ENCODE results near the gene ITGB6.
A peak's percentile ranks its signal among the peaks of the same experiment; 100 is the strongest.
"Not testable (repeated sequence)": the region's sequence is repeated elsewhere in the genome, so short reads cannot be mapped to it uniquely, and the experiment has no call there.

The ITGB6 gene

DNA sequence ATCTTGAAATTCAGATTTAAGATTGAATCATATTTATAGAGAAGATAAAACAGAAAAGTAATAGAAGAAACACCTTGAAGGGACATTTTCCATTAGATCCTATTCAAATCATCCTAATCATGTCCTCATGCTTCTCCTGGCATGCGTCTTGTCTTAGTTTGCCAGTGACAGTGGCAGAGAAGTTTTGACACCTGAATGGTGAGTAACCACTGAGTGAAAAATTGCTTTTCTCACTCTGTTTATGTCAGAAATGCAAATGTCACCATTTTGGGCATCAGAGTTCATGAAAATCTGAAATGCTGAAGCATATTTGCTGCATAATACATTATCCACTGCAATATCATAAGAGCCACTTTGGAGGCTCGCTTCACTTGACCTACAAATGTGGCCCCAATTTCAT lies 74.7 kb downstream of the ITGB6 start:
- H2AFZ ChIP-seq (ENCODE audit: low read depth, low read length): no peak overlapping the region
- H3K14ac ChIP-seq (ENCODE audit: low read length in 2 of 2): no peak overlapping the region
- DNase-seq: no peak

GRCh38 chr2:160124571-160124970 lies 75.5 kb downstream of the ITGB6 start:
- Histone ChIP-seq H4K91ac (ENCODE audit: low read length) (no peak overlapping the region), H3K23ac (ENCODE audit: low read length in 2 of 2) (no peak overlapping the region), H3K4me1 (ENCODE audit: control insufficient read depth, insufficient read depth, low read depth, low read length) (no peaks in the 10 kb centered on the region), H3K4me3 (ENCODE audit: insufficient read depth in 1 of 2, low read depth in 1 of 2, low read length in 2 of 2) (no peak overlapping the region), H3K79me1 (replicated peaks; ENCODE audit: low read length, poor library complexity, severe bottlenecking) (no peaks in the 10 kb centered on the region), H3K27me3 (ENCODE audit: control insufficient read depth in 1 of 2, insufficient read depth in 1 of 2, low read length in 2 of 2) (no peaks in the 10 kb centered on the region), H3K4me2 (ENCODE audit: low read length, poor library complexity, severe bottlenecking) (no peak overlapping the region), H2BK15ac (ENCODE audit: low read depth, poor library complexity, severe bottlenecking) (no peak overlapping the region), H2BK120ac (ENCODE audit: low read depth, low read length) (no peak overlapping the region), H3K36me3 (ENCODE audit: control insufficient read depth in 1 of 2, insufficient read depth in 2 of 2, low read depth in 1 of 2, low read length in 2 of 2) (no peaks in the 10 kb centered on the region), H2BK12ac (ENCODE audit: low read length in 2 of 2) (no peak overlapping the region), H3K4ac (ENCODE audit: low read depth in 1 of 2, low read length in 2 of 2) (no peak overlapping the region), H3K9ac (ENCODE audit: low read length) (no peak overlapping the region), H3K9me3 (ENCODE audit: control insufficient read depth, low read length) (no peaks in the 10 kb centered on the region), H2AFZ (ENCODE audit: low read depth, low read length) (no peak overlapping the region), H3K14ac (ENCODE audit: low read length in 2 of 2) (no peak overlapping the region), H2BK5ac (ENCODE audit: low read depth, low read length, poor library complexity, severe bottlenecking) (no peak overlapping the region), H4K8ac (ENCODE audit: low read length) (no peak overlapping the region), H3K27ac (ENCODE audit: low read length, poor library complexity, severe bottlenecking) (no peak overlapping the region), H3K18ac (ENCODE audit: low read depth in 1 of 2, low read length in 2 of 2) (no peak overlapping the region), H2AK5ac (ENCODE audit: low read length, severe bottlenecking) (no peak overlapping the region)
- peak; percentile 22 for DNase-seq
- 81% methylated on average over 1 of the region's 1 CpG for WGBS

More for the DNA sequence above, 74.7 kb downstream of the ITGB6 start:
- Histone ChIP-seq H2BK120ac (ENCODE audit: low read depth, low read length) (no peak overlapping the region), H3K79me1 (replicated peaks; ENCODE audit: low read length, poor library complexity, severe bottlenecking) (no peaks in the 10 kb centered on the region), H4K91ac (ENCODE audit: low read length) (no peak overlapping the region), H3K27me3 (ENCODE audit: control insufficient read depth in 1 of 2, insufficient read depth in 1 of 2, low read length in 2 of 2) (no peaks in the 10 kb centered on the region), H3K4me2 (ENCODE audit: low read length, poor library complexity, severe bottlenecking) (no peak overlapping the region), H4K8ac (ENCODE audit: low read length) (no peak overlapping the region), H3K9ac (ENCODE audit: low read length) (no peak overlapping the region), H2BK5ac (ENCODE audit: low read depth, low read length, poor library complexity, severe bottlenecking) (no peak overlapping the region), H2BK12ac (ENCODE audit: low read length in 2 of 2) (no peak overlapping the region), H2AK5ac (ENCODE audit: low read length, severe bottlenecking) (no peak overlapping the region), H3K23ac (ENCODE audit: low read length in 2 of 2) (no peak overlapping the region), H3K4me3 (ENCODE audit: insufficient read depth in 1 of 2, low read depth in 1 of 2, low read length in 2 of 2) (no peak overlapping the region), H3K27ac (ENCODE audit: low read length, poor library complexity, severe bottlenecking) (no peak overlapping the region), H3K4ac (ENCODE audit: low read depth in 1 of 2, low read length in 2 of 2) (no peak overlapping the region), H2BK15ac (ENCODE audit: low read depth, poor library complexity, severe bottlenecking) (no peak overlapping the region), H3K36me3 (ENCODE audit: control insufficient read depth in 1 of 2, insufficient read depth in 2 of 2, low read depth in 1 of 2, low read length in 2 of 2) (no peaks in the 10 kb centered on the region), H3K18ac (ENCODE audit: low read depth in 1 of 2, low read length in 2 of 2) (no peak overlapping the region), H3K4me1 (ENCODE audit: control insufficient read depth, insufficient read depth, low read depth, low read length) (no peaks in the 10 kb centered on the region), H3K9me3 (ENCODE audit: control insufficient read depth, low read length) (no peaks in the 10 kb centered on the region)
- WGBS: 89% methylated on average over 1 of the region's 2 CpGs

- H3K4me1 ChIP-seq (ENCODE audit: control insufficient read depth, insufficient read depth, low read depth, low read length); H3K23ac ChIP-seq (ENCODE audit: low read length in 2 of 2); H3K9me3 ChIP-seq (ENCODE audit: control insufficient read depth, low read length); H3K14ac ChIP-seq (ENCODE audit: low read length in 2 of 2); H3K4ac ChIP-seq (ENCODE audit: low read depth in 1 of 2, low read length in 2 of 2); H2BK12ac ChIP-seq (ENCODE audit: low read length in 2 of 2); H2AFZ ChIP-seq (ENCODE audit: low read depth, low read length); DNase-seq; H2BK5ac ChIP-seq (ENCODE audit: low read depth, low read length, poor library complexity, severe bottlenecking); H3K4me3 ChIP-seq (ENCODE audit: insufficient read depth in 1 of 2, low read depth in 1 of 2, low read length in 2 of 2); H2BK15ac ChIP-seq (ENCODE audit: low read depth, poor library complexity, severe bottlenecking); H3K9ac ChIP-seq (ENCODE audit: low read length); H4K8ac ChIP-seq (ENCODE audit: low read length); H3K4me2 ChIP-seq (ENCODE audit: low read length, poor library complexity, severe bottlenecking); H3K18ac ChIP-seq (ENCODE audit: low read depth in 1 of 2, low read length in 2 of 2); H2AK5ac ChIP-seq (ENCODE audit: low read length, severe bottlenecking); H3K27me3 ChIP-seq (ENCODE audit: control insufficient read depth in 1 of 2, insufficient read depth in 1 of 2, low read length in 2 of 2); H3K27ac ChIP-seq (ENCODE audit: low read length, poor library complexity, severe bottlenecking); H3K36me3 ChIP-seq (ENCODE audit: control insufficient read depth in 1 of 2, insufficient read depth in 2 of 2, low read depth in 1 of 2, low read length in 2 of 2); H3K79me1 ChIP-seq (replicated peaks; ENCODE audit: low read length, poor library complexity, severe bottlenecking); H4K91ac ChIP-seq (ENCODE audit: low read length); H2BK120ac ChIP-seq (ENCODE audit: low read depth, low read length): not testable (repeated sequence)
- 97% methylated on average over 6 of the region's 8 CpGs for WGBS
Observed at GRCh38 chr2:160114721-160115120, 85.4 kb downstream of the ITGB6 start.

DNA sequence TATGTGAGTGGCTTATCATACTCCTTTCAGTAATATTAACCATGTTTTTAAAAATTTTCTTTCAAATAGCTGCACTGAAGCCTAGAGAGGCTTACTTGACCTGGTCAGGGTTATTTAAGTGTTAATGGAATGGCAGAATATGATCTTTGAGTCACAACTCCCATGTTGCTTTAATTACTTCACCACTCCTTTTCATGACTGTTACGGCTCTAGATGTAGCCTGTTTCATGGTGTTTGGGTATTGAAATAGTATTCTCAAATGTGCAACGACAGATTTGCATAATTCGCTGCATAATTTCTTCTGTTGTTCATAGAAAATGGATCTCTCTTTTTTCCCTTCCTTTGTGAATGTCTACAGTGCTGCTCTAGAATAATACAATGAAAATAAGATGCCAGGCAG lies 86.1 kb downstream of the ITGB6 start:
- no peak overlapping the region for H3K23ac ChIP-seq (ENCODE audit: low read length in 2 of 2)
- no peak overlapping the region for H4K91ac ChIP-seq (ENCODE audit: low read length)
- no peak for DNase-seq
- H3K4me3 ChIP-seq (ENCODE audit: insufficient read depth in 1 of 2, low read depth in 1 of 2, low read length in 2 of 2): no peak overlapping the region
- H3K9me3 ChIP-seq (ENCODE audit: control insufficient read depth, low read length): no peaks in the 10 kb centered on the region
- no peak overlapping the region for H3K9ac ChIP-seq (ENCODE audit: low read length)
- no peak overlapping the region for H2AK5ac ChIP-seq (ENCODE audit: low read length, severe bottlenecking)
- 96% methylated on average over 3 of the region's 3 CpGs for WGBS
- H3K36me3 ChIP-seq (ENCODE audit: control insufficient read depth in 1 of 2, insufficient read depth in 2 of 2, low read depth in 1 of 2, low read length in 2 of 2): no peaks in the 10 kb centered on the region
- no peak overlapping the region for H2BK5ac ChIP-seq (ENCODE audit: low read depth, low read length, poor library complexity, severe bottlenecking)
- H3K4ac ChIP-seq (ENCODE audit: low read depth in 1 of 2, low read length in 2 of 2): no peak overlapping the region
- H3K4me1 ChIP-seq (ENCODE audit: control insufficient read depth, insufficient read depth, low read depth, low read length): peaks cover 5% of the 10 kb centered on the region
- H2AFZ ChIP-seq (ENCODE audit: low read depth, low read length): no peak overlapping the region
- no peaks in the 10 kb centered on the region for H3K79me1 ChIP-seq (replicated peaks; ENCODE audit: low read length, poor library complexity, severe bottlenecking)
- H3K27me3 ChIP-seq (ENCODE audit: control insufficient read depth in 1 of 2, insufficient read depth in 1 of 2, low read length in 2 of 2): no peaks in the 10 kb centered on the region
- H3K4me2 ChIP-seq (ENCODE audit: low read length, poor library complexity, severe bottlenecking): no peak overlapping the region
- no peak overlapping the region for H2BK120ac ChIP-seq (ENCODE audit: low read depth, low read length)
- H3K27ac ChIP-seq (ENCODE audit: low read length, poor library complexity, severe bottlenecking): no peak overlapping the region
- H3K18ac ChIP-seq (ENCODE audit: low read depth in 1 of 2, low read length in 2 of 2): no peak overlapping the region
- H2BK15ac ChIP-seq (ENCODE audit: low read depth, poor library complexity, severe bottlenecking): no peak overlapping the region
- no peak overlapping the region for H2BK12ac ChIP-seq (ENCODE audit: low read length in 2 of 2)
- H3K14ac ChIP-seq (ENCODE audit: low read length in 2 of 2): no peak overlapping the region
- no peak overlapping the region for H4K8ac ChIP-seq (ENCODE audit: low read length)
